H9 (cell line): ENCODE results near the gene PCGF2. TPM values are rescaled to one million over a fixed set of nuclear protein-coding genes. Genes with fewer than 3 reads are reported as not detected.
A peak's percentile ranks its signal among the peaks of the same experiment; 100 is the strongest.

Experiments used
- DNase-seq: peaks from one replicate; pipeline ENCODE4 v3.0.0-alpha.2; 2017
- H2AFZ ChIP-seq: one replicate; pipeline ENCODE4 v1.6.1; 2013; ENCODE audit warnings: mild to moderate bottlenecking, low read length, control low read depth, moderate library complexity
- H2AK5ac ChIP-seq: 2 replicates; pipeline ENCODE4 v1.6.1; 2013; ENCODE audit warnings: low read length, control low read depth, mixed read lengths; ENCODE audit not compliant: insufficient read length
- H2BK120ac ChIP-seq: one replicate; pipeline ENCODE4 v1.6.1; 2013; ENCODE audit warnings: low read depth, mild to moderate bottlenecking, low read length, control low read depth, inconsistent platforms; ENCODE audit not compliant: poor library complexity, severe bottlenecking
- H2BK12ac ChIP-seq: 2 replicates; pipeline ENCODE4 v1.6.1; 2013; ENCODE audit warnings: low read length, control low read depth, mixed read lengths, low read depth; ENCODE audit not compliant: insufficient read length
- H2BK15ac ChIP-seq: 2 replicates; pipeline ENCODE4 v1.6.1; 2013; ENCODE audit warnings: low read depth, low read length, control low read depth
- H2BK20ac ChIP-seq: one replicate; pipeline ENCODE4 v1.6.1; 2013; ENCODE audit warnings: low read depth, mild to moderate bottlenecking, low read length, control low read depth, inconsistent platforms; ENCODE audit not compliant: poor library complexity, severe bottlenecking
- H2BK5ac ChIP-seq: 2 replicates; pipeline ENCODE4 v1.6.1; 2013; ENCODE audit warnings: low read length, control low read depth, mixed read lengths; ENCODE audit not compliant: insufficient read length
- H3K14ac ChIP-seq: 2 replicates; pipeline ENCODE4 v1.6.1; 2013; ENCODE audit warnings: low read length, control low read depth; ENCODE audit not compliant: insufficient read depth
- H3K18ac ChIP-seq: 2 replicates; pipeline ENCODE4 v1.6.1; 2013; ENCODE audit warnings: low read depth, mild to moderate bottlenecking, mixed read lengths, low read length, control low read depth; ENCODE audit not compliant: insufficient read length
- H3K23ac ChIP-seq: 2 replicates; pipeline ENCODE4 v1.6.1; 2013; ENCODE audit warnings: low read length, control low read depth, mixed read lengths, low read depth; ENCODE audit not compliant: insufficient read length
- H3K23me2 ChIP-seq: 2 replicates; pipeline ENCODE4 v1.6.1; 2013; ENCODE audit warnings: low read depth, mild to moderate bottlenecking, mixed read lengths, low read length, control low read depth; ENCODE audit not compliant: insufficient read length, poor library complexity, severe bottlenecking
- H3K27ac ChIP-seq: 2 replicates; pipeline ENCODE4 v1.5.1; 2013; ENCODE audit warnings: low read length, control low read depth, mixed read lengths, low read depth; ENCODE audit not compliant: insufficient read length
- H3K27me3 ChIP-seq: 2 replicates; pipeline ENCODE4 v1.6.1; 2013; ENCODE audit warnings: low read length, control low read depth, inconsistent platforms; ENCODE audit not compliant: insufficient read depth
- H3K4ac ChIP-seq: 2 replicates; pipeline ENCODE4 v1.6.1; 2013; ENCODE audit warnings: low read depth, mild to moderate bottlenecking, control low read depth, inconsistent platforms, low read length, moderate library complexity
- H3K4me1 ChIP-seq: 2 replicates; pipeline ENCODE4 v1.6.1; 2013; ENCODE audit warnings: low read length, control low read depth, inconsistent platforms; ENCODE audit not compliant: insufficient read depth
- H3K4me2 ChIP-seq: 2 replicates; pipeline ENCODE4 v1.6.1; 2013; ENCODE audit warnings: low read length, control low read depth, mixed read lengths; ENCODE audit not compliant: insufficient read length, insufficient read depth
- H3K56ac ChIP-seq: 2 replicates; pipeline ENCODE4 v1.6.1; 2013; ENCODE audit warnings: low read depth, mild to moderate bottlenecking, mixed read lengths, low read length, control low read depth; ENCODE audit not compliant: insufficient read length
- H3K79me1 ChIP-seq: 2 replicates; pipeline ENCODE4 v1.6.1; 2013; ENCODE audit warnings: low read depth, mild to moderate bottlenecking, moderate library complexity, low read length, control low read depth, inconsistent platforms; ENCODE audit not compliant: insufficient read depth, poor library complexity, severe bottlenecking
- H3K79me2 ChIP-seq: 2 replicates; pipeline ENCODE4 v1.6.1; 2013; ENCODE audit warnings: low read length, control low read depth, inconsistent platforms; ENCODE audit not compliant: insufficient read depth
- H3K9ac ChIP-seq: 2 replicates; pipeline ENCODE4 v1.6.1; 2013; ENCODE audit warnings: low read length, control low read depth, mixed read lengths; ENCODE audit not compliant: insufficient read length; ENCODE audit errors: extremely low read depth
- H3K9me3 ChIP-seq: one replicate; pipeline ENCODE4 v1.6.1; 2013; ENCODE audit warnings: low read depth, low read length, inconsistent platforms; ENCODE audit not compliant: control insufficient read depth
- H3T11ph ChIP-seq: one replicate; pipeline ENCODE4 v1.6.1; 2013; ENCODE audit warnings: mild to moderate bottlenecking, low read length, control low read depth, inconsistent platforms
- H4K20me1 ChIP-seq: one replicate; pipeline ENCODE4 v1.6.1; 2013; ENCODE audit not compliant: control insufficient read depth, insufficient read length, insufficient read depth
- H4K5ac ChIP-seq: 2 replicates; pipeline ENCODE4 v1.6.1; 2013; ENCODE audit warnings: low read depth, mild to moderate bottlenecking, mixed read lengths, low read length, control low read depth; ENCODE audit not compliant: insufficient read length
- H4K8ac ChIP-seq: replicated peaks from 2 replicates; pipeline ENCODE4 v1.6.1; 2013; ENCODE audit warnings: low read length, control low read depth, mixed read lengths, low read depth; ENCODE audit not compliant: insufficient read length
- H4K91ac ChIP-seq: 2 replicates; pipeline ENCODE4 v1.6.1; 2013; ENCODE audit warnings: low read depth, mild to moderate bottlenecking, moderate library complexity, mixed read lengths, low read length, control low read depth; ENCODE audit not compliant: insufficient read length
- H3K27ac Mint-ChIP-seq, 3 experiments: 2 replicates in 2 of 3; 3 replicates in 1 of 3; pipeline ENCODE4 v1.8.0; 2020 to 2021; ENCODE audit warnings: mixed read lengths in 3 of 3, mild to moderate bottlenecking in 1 of 3, moderate library complexity in 1 of 3
- H3K27me3 Mint-ChIP-seq: 2 replicates; pipeline ENCODE4 v1.8.0; 2021; ENCODE audit warnings: low read depth, mild to moderate bottlenecking, moderate library complexity, mixed read lengths
- H3K36me3 Mint-ChIP-seq, 3 experiments: 2 replicates in 2 of 3; 3 replicates in 1 of 3; pipeline ENCODE4 v1.8.0; 2020 to 2021; ENCODE audit warnings: low read depth in 3 of 3, mixed read lengths in 3 of 3; ENCODE audit not compliant: insufficient read depth in 1 of 3
- H3K4me1 Mint-ChIP-seq, 2 experiments: 2 replicates each; pipeline ENCODE4 v1.8.0; 2020; ENCODE audit warnings: mixed read lengths in 2 of 2
- H3K4me3 Mint-ChIP-seq, 2 experiments: 2 replicates in 1 of 2; 3 replicates in 1 of 2; pipeline ENCODE4 v1.8.0; 2020 to 2021; ENCODE audit warnings: mild to moderate bottlenecking in 2 of 2, mixed read lengths in 2 of 2, moderate library complexity in 1 of 2
- H3K9me3 Mint-ChIP-seq, 2 experiments: 2 replicates in 1 of 2; 3 replicates in 1 of 2; pipeline ENCODE4 v1.8.0; 2020; ENCODE audit warnings: mild to moderate bottlenecking in 2 of 2, mixed read lengths in 2 of 2, moderate library complexity in 1 of 2
- WGBS: extraction: QIAGEN DNeasy Blood & Tissue Kit; methylation state at CpG from one replicate; pipeline ENCODE4 v1.1.7; 2013; ENCODE audit warnings: missing lambda C conversion rate, low lambda C conversion rate, mixed read lengths; ENCODE audit not compliant: insufficient read length; ENCODE audit errors: extremely low coverage; 5-methylcytosine and 5-hydroxymethylcytosine counted together
- total RNA-seq: library from RNA; stranded (reverse); gene quantifications from 2 replicates; pipeline ENCODE4 v1.2.1, GENCODE V29; 2021
- TF ChIP-seq, protein P1 (sequence below): fragments of 200-600 bp; sonication (generic); conservative IDR thresholded peaks from 3 replicates; pipeline ENCODE4 v1.8.0; 2021; ENCODE audit warnings: antibody characterized with exemption, mild to moderate bottlenecking

Gene PCGF2
- total RNA-seq, 1 experiment from 2014 or later = 106 TPM

- peak; percentile 26 for DNase-seq
- Histone ChIP-seq H3T11ph (no peak overlapping the region), H4K5ac (no peak overlapping the region), H2BK15ac (no peak overlapping the region), H4K20me1 (no peaks in the 10 kb centered on the region), H2BK120ac (no peak overlapping the region), H3K4me2 (no peak overlapping the region), H2BK5ac (no peak overlapping the region), H4K8ac (no peak overlapping the region), H3K79me2 (no peaks in the 10 kb centered on the region), H2AK5ac (no peak overlapping the region), H3K79me1 (no peaks in the 10 kb centered on the region), H3K27ac (no peak overlapping the region), H3K4me1 (no peaks in the 10 kb centered on the region), H3K9me3 (no peaks in the 10 kb centered on the region), H2BK20ac (no peak overlapping the region), H3K56ac (no peak overlapping the region), H3K14ac (no peak overlapping the region), H3K4ac (no peak overlapping the region), H3K27me3 (no peaks in the 10 kb centered on the region; the same call in 1 of the 2 replicates), H3K23ac (no peak overlapping the region), H3K18ac (no peak overlapping the region), H3K9ac (no peak overlapping the region), H3K23me2 (no peaks in the 10 kb centered on the region), H4K91ac (no peak overlapping the region), H2BK12ac (no peak overlapping the region), H2AFZ (no peak overlapping the region)
- H3K27ac Mint-ChIP-seq = no peak overlapping the region
- H3K9me3 Mint-ChIP-seq = no peaks in the 10 kb centered on the region; a peak in 1 of 5 replicates
- TF ChIP-seq, protein P1, sequence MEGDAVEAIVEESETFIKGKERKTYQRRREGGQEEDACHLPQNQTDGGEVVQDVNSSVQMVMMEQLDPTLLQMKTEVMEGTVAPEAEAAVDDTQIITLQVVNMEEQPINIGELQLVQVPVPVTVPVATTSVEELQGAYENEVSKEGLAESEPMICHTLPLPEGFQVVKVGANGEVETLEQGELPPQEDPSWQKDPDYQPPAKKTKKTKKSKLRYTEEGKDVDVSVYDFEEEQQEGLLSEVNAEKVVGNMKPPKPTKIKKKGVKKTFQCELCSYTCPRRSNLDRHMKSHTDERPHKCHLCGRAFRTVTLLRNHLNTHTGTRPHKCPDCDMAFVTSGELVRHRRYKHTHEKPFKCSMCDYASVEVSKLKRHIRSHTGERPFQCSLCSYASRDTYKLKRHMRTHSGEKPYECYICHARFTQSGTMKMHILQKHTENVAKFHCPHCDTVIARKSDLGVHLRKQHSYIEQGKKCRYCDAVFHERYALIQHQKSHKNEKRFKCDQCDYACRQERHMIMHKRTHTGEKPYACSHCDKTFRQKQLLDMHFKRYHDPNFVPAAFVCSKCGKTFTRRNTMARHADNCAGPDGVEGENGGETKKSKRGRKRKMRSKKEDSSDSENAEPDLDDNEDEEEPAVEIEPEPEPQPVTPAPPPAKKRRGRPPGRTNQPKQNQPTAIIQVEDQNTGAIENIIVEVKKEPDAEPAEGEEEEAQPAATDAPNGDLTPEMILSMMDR = no peak
- H3K27me3 Mint-ChIP-seq = peaks cover 75% of the 10 kb centered on the region
- H3K4me3 Mint-ChIP-seq = no peak overlapping the region
- WGBS = no CpG with 5 or more reads among the region's 4 CpGs
- peaks cover 10 to 15% of the 10 kb centered on the region in 2 experiments for H3K4me1 Mint-ChIP-seq
- no peaks in the 10 kb centered on the region for H3K36me3 Mint-ChIP-seq
Observed at GRCh38 chr17:38690386-38690785, 57.8 kb downstream of the PCGF2 start.
